Large intestine (tissue), 3 donors: ENCODE measurements around the gene CLECL1. TPM values are rescaled to one million over a fixed set of nuclear protein-coding genes. Genes with fewer than 3 reads are reported as not detected.
"Not testable (repeated sequence)": the region's sequence is repeated elsewhere in the genome, so short reads cannot be mapped to it uniquely, and the experiment has no call there.

Experiments used
- DNase-seq, 2 donors: peaks; one replicate each; pipeline versions ENCODE4 v3.0.0 to v3.0.0-alpha.2; 2013
- H3K27ac ChIP-seq: one replicate; pipeline ENCODE4 v1.5.1; 2013; ENCODE audit warnings: low read length
- H3K27me3 ChIP-seq: 2 replicates; pipeline ENCODE4 v1.6.1; 2013; ENCODE audit warnings: low read length; ENCODE audit not compliant: control insufficient read depth, insufficient read depth
- H3K36me3 ChIP-seq: 2 replicates; pipeline ENCODE4 v1.6.1; 2013; ENCODE audit warnings: low read length; ENCODE audit not compliant: control insufficient read depth, insufficient read depth
- H3K4me1 ChIP-seq: one replicate; pipeline ENCODE4 v1.6.1; 2013; ENCODE audit warnings: low read length; ENCODE audit not compliant: control insufficient read depth, insufficient read depth
- H3K4me3 ChIP-seq: one replicate; pipeline ENCODE4 v1.5.1; 2013; ENCODE audit warnings: low read length
- H3K9me3 ChIP-seq: one replicate; pipeline ENCODE4 v1.6.1; 2013; ENCODE audit warnings: mild to moderate bottlenecking, low read depth, low read length, moderate library complexity; ENCODE audit not compliant: control insufficient read depth
- WGBS: methylation state at CpG from one replicate; pipeline ENCODE4 v1.1.5; 2013; ENCODE audit warnings: low lambda C conversion rate; ENCODE audit not compliant: insufficient coverage; 5-methylcytosine and 5-hydroxymethylcytosine counted together
- polyA plus RNA-seq: library from polyadenylated mRNA; unstranded; fragments of 120-200 nt; gene quantifications from one replicate; pipeline ENCODE4 v1.2.1, GENCODE V29; 2013

CLECL1 gene
- polyA plus RNA-seq, 1 donor: 0.31 TPM

GRCh38 chr12:9752145-9752933 is 19.4 kb upstream of the CLECL1 start:
- DNase-seq: no peak
- Histone ChIP-seq H3K9me3 (no peaks in the 10 kb centered on the region), H3K4me1 (no peaks in the 10 kb centered on the region), H3K4me3 (no peak overlapping the region), H3K36me3 (no peaks in the 10 kb centered on the region), H3K27ac (no peak overlapping the region), H3K27me3 (peaks cover 2% of the 10 kb centered on the region)
- 89% methylated on average over 1 of the region's 2 CpGs for WGBS

- Histone ChIP-seq H3K36me3 (no peaks in the 10 kb centered on the region), H3K27me3 (peaks cover 2% of the 10 kb centered on the region), H3K4me3 (no peak overlapping the region), H3K4me1 (no peaks in the 10 kb centered on the region), H3K27ac (no peak overlapping the region), H3K9me3 (no peaks in the 10 kb centered on the region)
- DNase-seq: no peak
- 71% methylated on average over 3 of the region's 9 CpGs for WGBS
These were observed 18.6 kb upstream of the CLECL1 start for GRCh38 chr12:9751204-9752144.

GRCh38 chr12:9750276-9751203 is 17.6 kb upstream of the CLECL1 start:
- Histone ChIP-seq H3K9me3 (no peaks in the 10 kb centered on the region), H3K4me1 (no peaks in the 10 kb centered on the region), H3K27me3 (peaks cover 2% of the 10 kb centered on the region), H3K36me3 (no peaks in the 10 kb centered on the region), H3K27ac (no peak overlapping the region), H3K4me3 (no peak overlapping the region)
- DNase-seq: peak in 1 of 2 donors; percentile 45
- WGBS: 51% methylated on average over 6 of the region's 20 CpGs

GRCh38 chr12:9749640-9750039 is 16.7 kb upstream of the CLECL1 start:
- H3K4me3 ChIP-seq: no peak overlapping the region
- H3K27ac ChIP-seq: no peak overlapping the region
- no CpG with 5 or more reads among the region's 1 CpG for WGBS
- H3K9me3 ChIP-seq: no peaks in the 10 kb centered on the region
- DNase-seq: no peak
- no peaks in the 10 kb centered on the region for H3K4me1 ChIP-seq
- H3K36me3 ChIP-seq: no peaks in the 10 kb centered on the region
- H3K27me3 ChIP-seq: peaks cover 2% of the 10 kb centered on the region

GRCh38 chr12:9745199-9745598 is 12.3 kb upstream of the CLECL1 start:
- WGBS: no CpG with 5 or more reads among the region's 3 CpGs
- no peaks in the 10 kb centered on the region for H3K4me1 ChIP-seq
- DNase-seq: no peak
- H3K4me3 ChIP-seq: no peak overlapping the region
- no peak overlapping the region for H3K27ac ChIP-seq
- no peaks in the 10 kb centered on the region for H3K9me3 ChIP-seq
- peaks cover 4% of the 10 kb centered on the region for H3K27me3 ChIP-seq
- H3K36me3 ChIP-seq: no peaks in the 10 kb centered on the region

- no peak for DNase-seq
- Histone ChIP-seq H3K27me3 (peaks cover 2% of the 10 kb centered on the region), H3K36me3 (no peaks in the 10 kb centered on the region), H3K27ac (no peak overlapping the region), H3K4me1 (no peaks in the 10 kb centered on the region), H3K4me3 (no peak overlapping the region), H3K9me3 (no peaks in the 10 kb centered on the region)
- 67% methylated on average over 1 of the region's 5 CpGs for WGBS
These were observed 9.8 kb upstream of the CLECL1 start for GRCh38 chr12:9742661-9743060.

GRCh38 chr12:9741726-9742125 is 8.8 kb upstream of the CLECL1 start:
- H3K9me3 ChIP-seq: no peaks in the 10 kb centered on the region

GRCh38 chr12:9740106-9740750 is 7.3 kb upstream of the CLECL1 start:
- H3K4me3 ChIP-seq: peak overlapping the region; percentile 6

More at GRCh38 chr12:9741726-9742125, 8.8 kb upstream of the CLECL1 start:
- Histone ChIP-seq H3K4me3 (no peak overlapping the region), H3K27ac (no peak overlapping the region), H3K27me3 (peaks cover 2% of the 10 kb centered on the region), H3K36me3 (no peaks in the 10 kb centered on the region), H3K4me1 (no peaks in the 10 kb centered on the region)
- WGBS: no CpG with 5 or more reads among the region's 4 CpGs
- DNase-seq: no peak

GRCh38 chr12:9739404-9740105 is 6.7 kb upstream of the CLECL1 start:
- peak overlapping the region; percentile 6 for H3K4me3 ChIP-seq
- no CpG with 5 or more reads among the region's 54 CpGs for WGBS

More at GRCh38 chr12:9740106-9740750, 7.3 kb upstream of the CLECL1 start:
- Histone ChIP-seq H3K4me1 (no peaks in the 10 kb centered on the region), H3K27ac (no peak overlapping the region), H3K36me3 (no peaks in the 10 kb centered on the region), H3K9me3 (no peaks in the 10 kb centered on the region), H3K27me3 (peaks cover 2% of the 10 kb centered on the region)
- WGBS: no CpG with 5 or more reads among the region's 7 CpGs
- no peak for DNase-seq

More at GRCh38 chr12:9739404-9740105, 6.7 kb upstream of the CLECL1 start:
- not testable (repeated sequence) for H3K27ac ChIP-seq, H3K9me3 ChIP-seq, H3K4me1 ChIP-seq, DNase-seq, H3K36me3 ChIP-seq, H3K27me3 ChIP-seq
